Cardiac fibroblast (primary cell): ENCODE data around the gene IL23R.
A peak's percentile ranks its signal among the peaks of the same experiment; 100 is the strongest.

ENCODE experiments used
- DNase-seq, 2 donors: peaks; one replicate each; pipeline versions ENCODE4 v3.0.0 to v3.0.0-alpha.2; 2010; ENCODE audit warnings: low read depth in 2 of 2
- H3K4me3 ChIP-seq, 2 donors: replicated peaks in 1 of 2; 1 replicate in 1 of 2; 2 replicates in 1 of 2; pipeline ENCODE4 v1.5.1; 2011; ENCODE audit warnings: low read depth in 2 of 2, low read length in 2 of 2, mild to moderate bottlenecking in 2 of 2, moderate library complexity in 1 of 2
- TF ChIP-seq, protein P1 (sequence below): IDR thresholded peaks from one replicate; pipeline ENCODE4 v1.5.1; 2011; ENCODE audit warnings: low read depth, mild to moderate bottlenecking, low read length, inconsistent platforms

The IL23R gene

DNA sequence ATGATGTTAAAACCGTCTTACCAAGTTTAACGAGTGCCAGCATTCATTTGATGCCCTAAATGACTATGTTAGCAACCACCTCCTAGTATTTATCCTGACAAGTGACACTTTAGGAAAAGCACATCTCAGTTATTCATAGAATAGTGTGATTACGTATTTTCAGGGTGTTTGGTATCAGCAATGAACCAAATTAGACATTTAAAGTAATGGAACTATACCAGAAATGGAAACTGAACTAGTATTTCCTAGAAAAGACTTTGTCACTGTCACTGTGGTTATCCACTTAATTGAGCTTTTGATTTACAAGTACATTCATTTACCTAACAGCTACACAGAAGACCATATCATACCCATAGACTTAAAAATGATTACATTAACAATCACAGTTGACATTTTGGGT is 137.8 kb downstream of the IL23R start:
- H3K4me3 ChIP-seq = no peak overlapping the region
- DNase-seq = no peak
- TF ChIP-seq, protein P1, sequence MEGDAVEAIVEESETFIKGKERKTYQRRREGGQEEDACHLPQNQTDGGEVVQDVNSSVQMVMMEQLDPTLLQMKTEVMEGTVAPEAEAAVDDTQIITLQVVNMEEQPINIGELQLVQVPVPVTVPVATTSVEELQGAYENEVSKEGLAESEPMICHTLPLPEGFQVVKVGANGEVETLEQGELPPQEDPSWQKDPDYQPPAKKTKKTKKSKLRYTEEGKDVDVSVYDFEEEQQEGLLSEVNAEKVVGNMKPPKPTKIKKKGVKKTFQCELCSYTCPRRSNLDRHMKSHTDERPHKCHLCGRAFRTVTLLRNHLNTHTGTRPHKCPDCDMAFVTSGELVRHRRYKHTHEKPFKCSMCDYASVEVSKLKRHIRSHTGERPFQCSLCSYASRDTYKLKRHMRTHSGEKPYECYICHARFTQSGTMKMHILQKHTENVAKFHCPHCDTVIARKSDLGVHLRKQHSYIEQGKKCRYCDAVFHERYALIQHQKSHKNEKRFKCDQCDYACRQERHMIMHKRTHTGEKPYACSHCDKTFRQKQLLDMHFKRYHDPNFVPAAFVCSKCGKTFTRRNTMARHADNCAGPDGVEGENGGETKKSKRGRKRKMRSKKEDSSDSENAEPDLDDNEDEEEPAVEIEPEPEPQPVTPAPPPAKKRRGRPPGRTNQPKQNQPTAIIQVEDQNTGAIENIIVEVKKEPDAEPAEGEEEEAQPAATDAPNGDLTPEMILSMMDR = no peak

DNA sequence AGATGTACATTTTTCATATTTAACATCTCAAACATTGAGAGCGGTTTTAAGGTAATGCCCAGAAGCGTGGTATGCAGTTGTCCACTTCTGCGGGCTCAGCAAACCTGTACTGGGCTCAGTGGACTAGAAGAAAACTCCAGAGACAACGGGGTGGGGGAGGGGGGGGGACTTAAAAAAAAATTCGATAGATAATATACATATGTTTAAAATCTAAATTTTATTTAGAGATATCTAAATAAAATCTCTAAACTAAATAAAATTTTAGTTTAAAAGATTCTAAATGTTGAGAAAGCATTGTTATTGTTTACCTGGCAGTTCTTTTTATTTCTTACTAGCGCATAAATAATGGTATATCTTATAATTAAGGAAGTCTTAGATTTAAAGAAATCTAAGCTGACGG is 140.3 kb downstream of the IL23R start:
- TF ChIP-seq, protein P1 = no peak
- DNase-seq = no peak
- H3K4me3 ChIP-seq = no peak overlapping the region

DNA sequence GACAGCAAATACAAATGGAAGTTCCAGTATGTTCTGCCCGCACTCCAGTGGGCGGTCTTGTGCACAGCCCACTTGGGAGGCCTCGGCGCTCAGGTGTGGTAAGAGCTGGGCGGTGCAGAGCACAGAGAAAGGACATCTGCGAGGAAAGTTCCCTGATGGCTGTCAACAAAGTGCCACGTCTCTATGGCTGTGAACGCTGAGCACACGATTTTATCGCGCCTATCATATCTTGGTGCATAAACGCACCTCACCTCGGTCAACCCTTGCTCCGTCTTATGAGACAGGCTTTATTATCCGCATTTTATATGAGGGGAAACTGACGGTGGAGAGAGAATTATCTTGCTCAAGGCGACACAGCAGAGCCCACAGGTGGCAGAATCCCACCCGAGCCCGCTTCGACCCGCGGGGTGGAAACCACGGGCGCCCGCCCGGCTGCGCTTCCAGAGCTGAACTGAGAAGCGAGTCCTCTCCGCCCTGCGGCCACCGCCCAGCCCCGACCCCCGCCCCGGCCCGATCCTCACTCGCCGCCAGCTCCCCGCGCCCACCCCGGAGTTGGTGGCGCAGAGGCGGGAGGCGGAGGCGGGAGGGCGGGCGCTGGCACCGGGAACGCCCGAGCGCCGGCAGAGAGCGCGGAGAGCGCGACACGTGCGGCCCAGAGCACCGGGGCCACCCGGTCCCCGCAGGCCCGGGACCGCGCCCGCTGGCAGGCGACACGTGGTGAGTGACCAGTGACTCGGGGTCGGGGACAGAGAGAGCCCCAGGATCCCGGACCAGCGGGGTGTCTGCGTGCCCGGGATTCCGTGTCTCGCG is 141.2 kb downstream of the IL23R start, which contains the start of gene IL12RB2:
Gene IL12RB2, plus strand, starts transcription at position 623 of the 810 bp plus-strand sequence. CDS start 12,496 bp downstream, outside the sequence.
- TF ChIP-seq, protein P1 = no peak
- H3K4me3 ChIP-seq = peak within 1 kb of the TSS; percentile 5 to 15
- peak in 1 of 2 donors; percentile 4 for DNase-seq

DNA sequence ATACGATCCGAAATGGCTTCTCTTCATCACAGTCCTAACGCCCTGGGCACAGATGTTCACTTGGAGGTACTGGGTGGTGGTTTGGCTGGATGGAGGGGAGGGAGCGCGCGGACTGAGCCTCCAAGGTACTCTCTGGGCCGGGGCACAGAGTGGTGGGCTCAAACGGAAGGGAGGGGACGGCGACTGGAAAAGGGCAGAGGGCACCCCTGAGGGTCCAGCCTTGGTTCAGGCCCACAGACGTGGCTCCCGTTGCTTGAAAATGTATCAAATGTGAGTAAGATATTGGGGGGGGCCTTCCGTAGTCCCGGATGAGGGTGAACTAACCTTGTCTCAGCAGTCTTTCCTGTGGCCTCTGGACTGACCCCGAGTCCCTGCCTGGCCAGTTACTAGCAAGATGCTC is 141.9 kb downstream of the IL23R start:
- TF ChIP-seq, protein P1 = no peak
- DNase-seq = no peak
- no peak overlapping the region for H3K4me3 ChIP-seq
